CD4-positive, alpha-beta T cell treated with Interleukin-17A for 4 hours (primary cell): ENCODE measurements around the gene LHX2.
"Not testable (repeated sequence)": the region's sequence is repeated elsewhere in the genome, so short reads cannot be mapped to it uniquely, and the experiment has no call there.

ENCODE experiments used
- DNase-seq: peaks from one replicate; pipeline ENCODE4 v3.0.0-alpha.2; 2020; ENCODE audit warnings: mixed read lengths

Gene LHX2, protein sequence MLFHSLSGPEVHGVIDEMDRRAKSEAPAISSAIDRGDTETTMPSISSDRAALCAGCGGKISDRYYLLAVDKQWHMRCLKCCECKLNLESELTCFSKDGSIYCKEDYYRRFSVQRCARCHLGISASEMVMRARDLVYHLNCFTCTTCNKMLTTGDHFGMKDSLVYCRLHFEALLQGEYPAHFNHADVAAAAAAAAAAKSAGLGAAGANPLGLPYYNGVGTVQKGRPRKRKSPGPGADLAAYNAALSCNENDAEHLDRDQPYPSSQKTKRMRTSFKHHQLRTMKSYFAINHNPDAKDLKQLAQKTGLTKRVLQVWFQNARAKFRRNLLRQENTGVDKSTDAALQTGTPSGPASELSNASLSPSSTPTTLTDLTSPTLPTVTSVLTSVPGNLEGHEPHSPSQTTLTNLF

DNA sequence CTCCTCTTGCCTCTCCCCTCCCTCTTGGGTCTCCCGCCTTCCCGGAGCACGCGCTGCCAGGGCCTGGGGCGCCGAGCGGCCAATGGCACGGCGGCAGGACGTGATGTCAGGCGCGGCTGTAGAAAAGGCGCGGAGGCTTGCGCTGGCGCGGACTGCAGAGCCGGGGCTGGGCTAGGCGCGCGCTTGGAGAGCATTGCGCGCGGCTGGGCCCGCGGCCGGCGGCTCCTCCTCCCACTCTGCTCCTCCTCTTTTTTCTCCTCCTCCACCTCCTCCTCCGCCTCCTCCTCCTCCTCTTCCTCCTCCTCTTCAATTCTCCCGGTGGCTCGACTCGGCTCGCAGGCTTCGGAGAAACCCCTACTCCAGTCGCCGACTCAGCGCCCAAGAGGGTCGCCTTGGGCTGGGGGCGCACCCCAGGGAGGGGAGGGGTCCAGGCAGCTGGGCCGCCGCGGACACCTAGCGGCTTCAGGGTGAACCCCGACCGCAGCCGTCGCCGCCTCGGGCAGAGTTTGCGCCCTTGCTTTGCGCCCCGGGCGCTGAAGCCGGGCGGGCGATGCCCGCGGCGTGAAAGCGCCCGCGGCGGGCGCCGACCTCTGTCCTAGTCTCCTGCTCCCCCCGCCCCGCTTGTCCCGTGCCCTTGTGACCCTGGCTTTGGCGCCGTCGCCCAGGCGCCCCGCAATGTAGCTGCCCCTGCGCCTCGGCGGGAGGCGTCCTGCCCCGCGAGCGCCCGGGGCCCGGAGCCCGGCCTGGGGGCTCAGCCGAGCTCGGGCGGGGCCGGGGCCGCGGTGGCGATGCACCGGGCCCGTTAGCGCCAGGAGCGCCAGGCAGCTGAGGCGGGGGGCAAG is at the start of gene LHX2:
Gene LHX2, plus strand, starts transcription at position 309 of the 842 bp plus-strand sequence. CDS start 581 bp downstream, outside the sequence.
- no peak for DNase-seq

DNA sequence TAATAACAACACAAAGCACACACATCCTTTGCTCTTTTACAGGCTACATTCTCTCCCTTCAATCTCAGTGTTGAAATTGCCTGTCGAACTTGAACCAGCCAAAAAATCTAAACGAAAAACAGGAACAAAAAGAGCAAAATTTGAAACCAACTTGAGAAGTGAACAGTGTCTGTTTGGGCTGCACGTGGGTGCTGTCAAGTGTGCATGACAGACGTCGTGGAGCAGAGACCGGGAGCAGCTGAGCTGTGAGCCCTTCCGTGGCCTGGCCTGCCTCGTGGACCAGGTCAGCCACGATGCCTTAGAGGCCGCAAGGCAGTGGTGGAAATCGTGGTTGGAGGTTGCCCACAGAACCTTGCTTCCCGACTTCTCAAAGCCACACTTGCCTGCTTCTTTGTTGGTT is 46.8 kb upstream of the LHX2 start:
- DNase-seq: no peak

DNA sequence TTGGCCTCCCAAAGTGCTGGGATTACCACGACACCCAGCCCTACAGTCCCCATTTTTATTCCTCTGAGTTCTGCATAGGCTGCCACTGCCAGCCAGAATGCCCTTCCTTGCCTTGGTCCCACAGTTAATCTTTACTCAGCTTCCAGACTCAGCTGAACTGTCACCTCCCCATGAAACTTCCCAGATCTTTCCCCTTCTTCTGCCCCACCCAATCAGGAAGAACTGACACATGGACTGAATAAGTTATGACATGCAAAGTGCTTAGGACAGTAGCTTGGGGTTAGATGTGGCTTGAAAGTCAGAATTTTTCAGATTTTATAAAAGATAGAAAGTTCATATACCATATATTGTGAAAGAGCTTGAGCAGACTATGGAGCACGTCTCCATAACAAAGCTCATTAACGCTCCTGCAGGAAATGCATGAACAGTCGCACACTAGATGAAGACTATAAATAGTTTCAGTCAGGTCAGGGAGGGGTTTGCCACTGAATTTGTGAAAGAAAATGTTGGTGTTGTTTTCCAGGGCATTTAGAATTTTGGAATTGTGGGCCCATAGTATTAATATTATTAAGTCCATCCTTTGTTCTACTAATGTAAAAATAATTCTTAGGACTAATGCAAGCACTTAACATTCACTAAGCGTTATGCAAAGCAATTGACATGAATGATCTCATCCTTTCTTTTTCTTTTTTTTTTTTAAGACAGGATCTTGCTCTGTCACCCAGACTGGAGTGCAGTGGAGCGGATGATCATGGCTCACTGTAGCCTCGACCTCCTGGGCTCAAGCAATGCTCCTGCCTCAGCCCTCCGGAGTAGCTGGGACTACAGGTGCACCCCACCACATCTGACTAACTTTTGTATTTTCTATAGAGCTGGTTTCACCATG is 45.5 kb upstream of the LHX2 start:
- no peak for DNase-seq

DNA sequence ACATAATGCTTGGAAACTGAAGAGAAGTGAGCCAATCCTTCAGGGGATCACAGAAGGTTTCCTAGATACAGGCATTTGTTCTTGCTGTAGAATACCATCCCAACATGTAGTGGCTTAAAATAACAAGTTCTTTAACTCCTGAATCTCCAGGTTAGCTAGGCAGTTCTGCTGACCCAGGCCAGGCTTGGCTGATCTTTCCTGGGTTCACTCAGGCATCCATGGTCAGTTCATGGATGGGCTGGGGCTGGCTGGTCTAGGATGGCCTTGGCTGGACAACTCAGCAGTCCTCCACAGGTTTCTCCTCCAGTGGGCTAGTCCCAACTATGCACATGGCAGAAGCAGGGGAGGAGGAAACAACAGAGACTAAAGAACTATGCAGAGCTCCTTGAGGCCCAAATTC is 44.2 kb upstream of the LHX2 start:
- DNase-seq: no peak

DNA sequence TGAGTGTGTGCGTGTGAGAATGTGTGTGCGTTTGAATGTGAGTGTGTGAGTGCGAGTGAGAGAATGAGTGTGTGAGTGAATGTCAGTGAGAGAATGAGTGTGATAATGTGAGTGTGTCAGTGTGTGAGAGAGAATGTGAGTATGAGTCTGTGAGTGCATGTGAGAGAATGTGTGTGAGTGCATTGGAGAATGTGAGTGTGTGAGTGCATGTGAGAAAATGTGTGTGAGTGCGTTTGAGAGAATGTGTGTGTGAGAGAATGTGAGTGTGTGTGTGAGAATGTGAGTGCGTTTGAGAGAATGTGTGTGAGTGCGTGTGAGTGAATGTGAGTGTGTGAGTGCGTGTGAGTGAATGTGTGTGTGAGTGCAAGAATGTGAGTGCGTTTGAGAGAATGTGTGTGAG is 39.0 kb upstream of the LHX2 start:
- no peak for DNase-seq

DNA sequence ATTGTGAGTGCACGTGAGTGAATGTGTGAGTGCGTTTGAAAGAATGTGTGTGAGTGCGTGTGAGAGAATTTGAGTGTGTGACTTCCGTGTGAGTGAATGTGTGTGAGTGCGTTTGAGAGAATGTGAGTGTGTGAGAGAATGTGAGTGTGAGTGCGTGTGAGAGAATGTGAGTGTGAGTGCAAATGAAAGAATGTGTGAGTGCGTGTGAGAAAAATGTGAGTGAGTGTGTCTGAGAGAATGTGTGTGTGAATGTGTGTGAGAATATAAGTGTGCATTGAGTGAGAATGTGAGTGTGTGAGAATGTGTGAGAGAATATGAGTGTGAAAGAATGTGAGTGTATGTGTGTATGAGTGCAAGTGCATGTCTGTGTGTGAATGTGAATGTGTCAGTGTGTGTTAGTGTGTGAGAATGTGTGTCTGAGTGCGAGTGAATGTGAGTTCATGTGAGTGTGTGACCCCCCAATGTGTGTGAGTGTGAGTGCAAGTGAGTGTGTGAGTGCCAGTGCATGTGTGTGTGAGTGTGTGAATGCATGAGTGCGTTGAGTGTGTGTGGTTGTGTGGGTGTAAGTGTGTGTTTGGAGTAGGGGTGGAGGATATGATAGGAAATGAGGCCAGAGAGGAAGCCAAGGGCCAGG is 37.9 kb upstream of the LHX2 start:
- no peak for DNase-seq

DNA sequence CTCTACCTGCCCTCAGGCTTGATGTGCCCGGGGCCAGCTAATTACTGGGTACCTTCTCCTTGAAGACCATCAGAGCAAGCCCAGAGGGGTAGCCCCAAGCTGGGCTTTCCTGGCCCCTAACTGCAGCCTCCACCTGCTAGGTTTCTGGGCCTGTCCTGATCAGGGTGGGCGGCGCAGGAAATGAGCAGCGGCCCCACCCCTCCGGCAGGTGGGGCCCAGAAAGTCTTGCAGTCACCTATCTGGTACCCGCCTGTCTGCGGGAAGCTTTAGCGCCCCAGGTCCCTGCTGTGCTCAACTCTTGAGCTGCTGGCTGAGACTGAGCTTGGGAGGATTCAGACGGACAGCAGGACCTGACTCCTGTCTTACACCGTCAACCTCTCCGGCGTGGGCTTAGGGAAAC is 37.1 kb upstream of the LHX2 start:
- no peak for DNase-seq

DNA sequence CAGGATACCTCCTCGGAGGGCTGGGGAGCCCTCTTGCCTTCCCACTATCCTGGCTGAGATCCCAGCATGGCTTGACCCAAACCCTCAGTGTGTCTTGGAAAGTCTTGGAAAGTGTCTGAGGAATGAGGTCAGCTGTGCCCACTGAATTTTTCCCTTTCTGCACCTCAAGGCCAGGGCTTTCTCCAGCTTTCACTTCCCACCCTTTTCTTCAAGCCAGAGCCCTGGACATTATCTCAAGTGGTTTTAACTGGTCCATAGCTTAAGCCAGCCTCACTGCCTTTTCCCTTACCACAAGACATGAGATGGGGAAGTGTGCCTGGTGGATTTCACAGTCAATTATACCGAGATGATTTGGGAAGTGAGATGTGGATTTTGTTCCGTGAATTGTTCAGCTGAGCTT is 35.7 kb upstream of the LHX2 start:
- DNase-seq: no peak

DNA sequence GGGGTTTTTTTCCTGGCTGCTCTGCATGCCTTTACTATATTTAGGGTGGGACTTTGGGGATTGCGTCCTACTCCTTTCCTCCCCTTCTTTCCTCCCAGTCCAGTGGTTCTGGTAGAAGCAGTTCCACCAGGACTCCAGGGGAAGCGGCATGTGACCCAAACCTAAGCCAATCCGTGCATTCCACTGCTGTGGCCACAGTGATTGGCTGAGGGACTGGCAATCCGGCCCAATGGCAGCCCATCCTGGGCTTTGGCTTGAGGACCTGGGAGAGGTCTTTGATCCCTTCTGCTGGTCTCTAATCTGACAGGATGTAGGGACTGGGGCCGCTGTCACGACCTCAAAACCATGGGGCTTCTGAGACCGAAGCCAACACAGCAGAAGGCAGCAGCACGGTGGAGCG is 35.0 kb upstream of the LHX2 start:
- not testable (repeated sequence) for DNase-seq

DNA sequence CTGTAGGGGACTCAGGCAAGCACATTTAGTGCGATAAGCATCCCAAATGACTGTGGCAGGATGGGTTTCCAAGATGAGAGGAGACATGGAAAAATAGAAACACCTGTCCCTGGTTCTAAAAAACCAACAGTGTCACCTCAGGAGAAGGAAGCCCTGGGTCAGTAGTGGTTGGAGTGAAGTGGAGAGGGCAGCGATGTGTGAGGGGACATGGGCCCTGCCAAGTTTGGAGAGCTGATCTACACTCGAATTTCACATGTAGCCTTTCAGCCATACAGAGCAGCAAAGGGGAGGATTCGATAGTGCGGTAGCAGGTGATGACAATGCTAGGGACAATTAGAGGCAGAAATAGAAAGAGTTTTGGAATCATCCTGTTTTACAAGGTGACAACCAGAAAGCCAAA is 32.6 kb upstream of the LHX2 start:
- no peak for DNase-seq

DNA sequence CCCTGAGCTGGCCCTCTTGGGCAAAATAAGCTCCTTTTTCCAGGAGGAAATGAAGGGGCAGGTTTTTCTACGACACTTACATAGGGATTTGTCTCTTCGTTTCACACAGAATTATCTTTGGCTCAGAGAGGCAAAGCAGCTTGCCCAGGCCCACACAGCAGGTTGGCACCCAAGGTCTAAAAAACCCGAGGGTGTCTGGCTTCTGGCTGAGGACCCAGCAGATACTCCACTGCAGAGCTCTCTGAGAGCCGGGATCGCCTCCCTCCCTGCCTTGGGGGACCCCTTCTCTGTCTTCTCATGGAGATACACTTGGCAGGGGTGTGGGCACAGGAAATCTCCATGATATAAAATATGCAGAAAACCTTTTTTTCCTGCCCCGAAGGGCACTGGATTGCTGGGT is 29.0 kb upstream of the LHX2 start:
- no peak for DNase-seq

DNA sequence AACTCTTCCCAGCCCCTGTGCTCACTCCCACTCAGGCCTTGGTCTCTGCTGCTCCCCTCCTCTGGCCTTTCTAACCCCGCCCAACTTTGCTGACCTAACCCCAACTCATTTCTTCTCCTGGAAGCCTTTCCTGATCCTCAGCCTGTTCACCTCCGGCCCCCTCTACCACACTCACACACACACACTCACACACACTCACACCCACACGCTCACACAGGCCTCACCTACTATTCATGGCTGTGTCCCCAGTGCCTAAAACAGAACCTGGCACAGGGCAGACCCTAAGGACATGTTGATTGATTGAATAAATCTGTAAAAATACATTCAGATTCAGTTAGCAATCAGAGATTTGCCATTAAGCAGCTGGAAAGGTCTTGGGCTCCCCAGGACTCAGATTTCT is 28.5 kb upstream of the LHX2 start:
- DNase-seq: no peak

DNA sequence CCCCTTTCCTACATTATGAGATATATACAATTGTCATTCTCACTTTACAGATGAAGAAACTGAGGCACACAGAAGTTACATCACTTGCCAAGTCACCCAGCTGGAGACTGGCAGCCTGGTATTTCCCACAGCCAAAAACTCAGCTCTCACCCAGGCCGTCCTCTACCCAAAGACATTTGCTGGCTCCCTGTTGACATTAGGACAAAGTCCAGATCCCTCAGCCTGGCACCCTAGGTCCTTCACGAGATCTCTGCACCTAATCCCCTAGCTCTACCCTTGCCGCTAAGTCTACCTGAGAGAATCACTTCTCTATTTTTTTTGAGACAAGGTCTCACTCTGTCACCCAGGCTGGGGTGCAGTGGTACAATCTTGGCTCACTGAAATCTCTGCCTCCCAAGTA is 26.8 kb upstream of the LHX2 start:
- no peak for DNase-seq

DNA sequence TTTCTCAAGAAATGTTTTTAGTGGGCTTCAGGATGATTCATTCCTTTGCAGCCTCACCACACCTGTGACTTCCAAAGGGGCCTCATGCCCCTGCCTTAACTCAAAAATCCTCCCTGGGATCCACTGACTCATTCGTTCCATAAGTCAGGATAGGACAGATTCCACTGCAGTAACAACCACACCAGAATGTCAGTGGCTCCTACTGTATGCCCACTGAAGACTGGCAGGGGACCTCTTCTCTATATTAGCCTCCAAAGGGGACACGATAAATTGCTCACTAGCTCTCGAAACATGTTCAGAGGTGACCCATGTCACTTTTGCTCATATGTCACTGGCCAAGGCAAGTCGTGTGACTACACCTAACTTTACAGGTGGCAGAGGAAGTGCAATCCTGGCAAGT is 25.7 kb upstream of the LHX2 start:
- DNase-seq: no peak

DNA sequence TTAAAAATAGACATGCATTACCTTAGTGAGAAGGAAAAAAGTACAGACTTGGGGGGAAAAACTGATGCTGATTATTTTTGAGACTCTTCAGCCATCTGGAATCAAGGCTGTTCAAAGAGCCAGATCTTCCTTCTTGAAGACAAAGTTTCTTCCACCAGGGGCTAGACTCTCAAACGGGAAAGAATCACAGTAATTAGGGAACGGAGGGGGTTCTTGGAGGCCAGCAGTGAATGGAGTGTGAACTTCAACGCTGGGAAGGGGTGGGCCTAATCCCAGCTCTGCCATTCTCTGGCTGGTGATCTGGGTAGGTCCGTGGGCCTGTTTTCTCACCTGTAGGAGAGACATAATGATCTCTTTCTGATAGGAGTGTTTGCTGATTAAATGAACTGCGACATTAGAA is 21.1 kb upstream of the LHX2 start:
- no peak for DNase-seq

DNA sequence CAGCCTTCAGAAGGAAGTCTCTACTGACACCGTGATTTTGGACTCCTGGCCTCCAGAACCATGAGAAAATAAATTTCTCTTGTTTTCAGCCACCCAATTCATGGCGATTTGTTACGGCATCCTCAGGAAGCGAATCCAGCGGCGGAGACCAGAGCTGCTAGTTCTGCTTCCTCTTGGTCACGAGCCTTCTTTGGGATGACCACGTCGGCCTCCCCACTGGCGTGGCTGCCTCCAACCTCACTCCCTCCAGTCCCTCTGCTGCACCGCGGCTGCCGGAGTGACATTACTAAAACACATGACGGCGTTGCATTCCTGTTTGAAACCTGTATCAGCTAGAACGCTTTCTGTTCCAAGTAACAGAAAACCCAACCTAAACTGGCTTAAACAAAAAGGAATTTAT is 18.9 kb upstream of the LHX2 start:
- not testable (repeated sequence) for DNase-seq

DNA sequence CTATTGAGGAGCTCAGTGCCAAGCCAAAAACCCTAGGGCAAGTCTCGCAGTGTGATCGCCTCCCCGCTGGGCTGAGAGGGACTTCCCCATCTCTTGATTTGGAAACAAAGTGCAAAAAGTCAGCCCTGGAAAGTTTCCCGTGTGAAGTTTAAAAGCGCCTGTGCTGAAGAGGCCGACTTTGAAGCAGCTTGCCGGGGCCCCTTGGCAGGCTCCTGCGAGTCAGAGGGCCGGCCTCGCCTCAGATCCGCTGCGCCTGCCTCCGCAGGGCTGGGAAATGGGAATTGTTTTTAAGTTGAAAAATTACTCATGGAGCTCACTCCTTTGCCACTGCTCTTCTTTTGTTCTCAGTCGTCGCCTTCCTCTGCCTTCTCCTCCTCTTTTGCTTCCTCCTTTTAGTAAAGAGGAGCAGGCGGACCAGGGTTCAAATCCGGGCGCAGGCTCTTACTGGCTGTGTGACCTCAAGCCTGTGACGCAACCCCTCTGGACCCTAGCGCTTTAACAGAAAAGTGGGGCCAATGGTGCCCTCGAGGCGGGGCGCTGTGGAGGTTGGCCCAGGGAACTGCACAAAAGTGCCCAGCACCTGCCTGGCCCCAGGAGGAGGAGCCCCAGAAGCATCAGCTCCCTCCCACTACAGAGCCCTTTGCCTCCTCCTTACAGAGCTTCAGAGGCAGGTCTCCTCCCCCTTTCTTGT is 14.7 kb upstream of the LHX2 start:
- DNase-seq: no peak

DNA sequence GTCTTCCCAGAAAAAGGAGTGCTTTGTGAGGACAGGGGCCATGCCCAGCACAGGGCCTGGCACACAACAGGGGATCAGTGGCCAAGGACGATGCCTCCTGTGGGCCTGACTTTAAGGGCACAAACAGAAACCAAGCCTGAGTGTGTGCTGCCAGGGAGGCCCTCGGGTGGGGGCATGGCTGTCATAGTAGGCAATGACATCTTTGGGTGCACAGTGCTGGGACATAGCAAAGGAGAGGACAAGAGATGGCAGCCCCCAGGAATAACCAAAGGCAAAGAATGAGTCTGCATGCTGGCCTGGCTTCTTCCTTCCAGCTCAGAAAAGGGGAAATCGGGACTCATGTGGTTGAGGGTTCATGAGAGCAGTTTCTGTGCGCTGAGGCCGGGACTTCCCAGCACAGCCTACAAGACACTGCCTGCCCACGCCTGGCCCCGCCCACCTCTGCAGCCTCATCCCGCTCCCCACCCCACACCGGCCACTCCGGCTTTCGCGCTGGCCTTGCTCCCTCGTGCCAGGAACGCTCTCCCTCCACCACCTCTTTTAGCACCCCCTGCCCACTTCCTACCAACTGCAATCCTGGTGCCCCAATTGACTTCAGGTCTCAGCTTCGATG is 13.8 kb upstream of the LHX2 start:
- no peak for DNase-seq

DNA sequence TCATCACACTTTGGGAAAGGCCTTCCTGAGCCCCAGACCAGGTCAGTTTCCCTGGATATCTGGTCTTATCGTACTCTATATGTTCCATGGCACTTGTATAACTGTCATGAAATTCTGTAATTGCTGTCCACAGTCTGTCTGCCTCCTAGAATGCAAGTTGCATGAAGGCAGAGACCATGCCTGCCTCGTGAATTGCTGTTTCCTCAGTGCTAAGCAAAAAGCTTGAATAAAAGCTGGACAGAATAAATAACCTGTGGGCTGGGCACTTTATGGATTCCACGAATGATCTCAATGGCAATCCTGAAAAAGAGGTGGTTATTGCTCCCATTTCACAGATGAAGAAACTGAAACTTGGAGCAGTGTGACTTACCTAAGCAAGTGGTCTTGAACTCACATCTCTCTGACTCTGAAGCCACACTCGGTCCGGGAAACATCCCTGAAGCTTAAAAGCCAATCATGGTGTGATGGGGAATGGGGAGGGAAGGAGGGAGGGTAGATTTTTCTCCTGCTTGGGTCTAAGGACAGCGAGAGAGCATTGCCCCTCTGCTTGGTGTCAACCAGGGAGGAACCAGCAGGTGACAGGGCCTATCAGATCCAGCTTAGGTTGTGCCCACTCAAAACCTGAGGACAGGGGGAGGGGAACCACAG is 13.2 kb upstream of the LHX2 start:
- DNase-seq: no peak

DNA sequence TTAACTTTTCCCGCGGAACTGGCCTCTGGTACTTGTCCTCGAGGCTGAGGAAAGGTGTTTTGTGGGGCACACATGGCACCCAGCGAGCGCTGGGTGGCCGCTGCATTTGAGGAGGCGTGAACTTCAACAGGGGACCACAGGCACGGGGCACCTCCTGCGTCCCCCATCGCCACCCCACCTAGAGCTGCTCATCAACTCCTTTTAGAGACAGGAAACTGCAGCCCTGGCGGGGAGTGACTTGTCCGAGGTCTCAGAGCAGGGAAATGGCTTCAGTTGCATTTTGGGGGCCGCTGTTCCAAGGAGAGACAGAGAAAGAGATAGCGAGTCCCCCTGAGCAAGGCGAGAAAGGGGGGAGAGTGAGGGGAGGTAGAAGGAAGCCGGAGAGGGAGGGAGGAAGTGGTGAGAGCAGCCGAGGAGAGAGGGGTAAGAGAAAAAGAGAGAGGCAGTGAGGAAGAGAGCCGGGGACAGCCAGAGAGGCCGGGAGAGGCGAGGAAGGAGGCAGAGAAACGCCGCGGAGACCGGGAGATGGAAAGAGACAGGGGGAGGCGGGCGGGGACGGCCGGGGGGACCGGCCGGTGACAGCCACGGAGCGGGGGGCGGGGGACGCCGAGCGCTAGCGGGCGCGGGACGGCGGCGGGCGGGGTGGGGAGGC is 12.5 kb upstream of the LHX2 start:
- no peak for DNase-seq

DNA sequence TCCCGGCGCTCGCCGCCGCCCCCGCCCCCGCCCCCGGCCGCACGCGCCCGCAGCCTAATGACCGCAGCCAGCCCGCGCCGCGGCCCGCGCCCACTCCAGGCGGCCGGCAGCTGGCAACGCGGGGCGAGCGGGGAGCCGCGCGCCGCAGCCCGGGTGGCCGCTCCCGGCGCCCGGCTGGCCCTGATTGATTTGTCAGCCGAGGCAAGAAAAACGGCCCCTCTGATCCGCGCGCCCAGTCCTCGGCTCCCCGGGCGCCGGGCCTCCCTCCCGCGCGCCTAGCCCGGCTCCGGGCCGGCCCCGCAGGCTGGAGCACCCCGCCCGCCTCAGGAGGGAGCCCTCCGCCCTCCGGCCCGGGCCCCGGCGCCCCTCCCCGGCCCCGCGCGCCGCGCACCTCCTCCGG is 11.9 kb upstream of the LHX2 start:
- DNase-seq: no peak
